ENCODE results near the gene TMEM134. TPM values are rescaled to one million over a fixed set of nuclear protein-coding genes. Genes with fewer than 3 reads are reported as not detected.

Gene TMEM134
- total RNA-seq, 1 experiment from 2014 or later, result 7.6 TPM

DNA sequence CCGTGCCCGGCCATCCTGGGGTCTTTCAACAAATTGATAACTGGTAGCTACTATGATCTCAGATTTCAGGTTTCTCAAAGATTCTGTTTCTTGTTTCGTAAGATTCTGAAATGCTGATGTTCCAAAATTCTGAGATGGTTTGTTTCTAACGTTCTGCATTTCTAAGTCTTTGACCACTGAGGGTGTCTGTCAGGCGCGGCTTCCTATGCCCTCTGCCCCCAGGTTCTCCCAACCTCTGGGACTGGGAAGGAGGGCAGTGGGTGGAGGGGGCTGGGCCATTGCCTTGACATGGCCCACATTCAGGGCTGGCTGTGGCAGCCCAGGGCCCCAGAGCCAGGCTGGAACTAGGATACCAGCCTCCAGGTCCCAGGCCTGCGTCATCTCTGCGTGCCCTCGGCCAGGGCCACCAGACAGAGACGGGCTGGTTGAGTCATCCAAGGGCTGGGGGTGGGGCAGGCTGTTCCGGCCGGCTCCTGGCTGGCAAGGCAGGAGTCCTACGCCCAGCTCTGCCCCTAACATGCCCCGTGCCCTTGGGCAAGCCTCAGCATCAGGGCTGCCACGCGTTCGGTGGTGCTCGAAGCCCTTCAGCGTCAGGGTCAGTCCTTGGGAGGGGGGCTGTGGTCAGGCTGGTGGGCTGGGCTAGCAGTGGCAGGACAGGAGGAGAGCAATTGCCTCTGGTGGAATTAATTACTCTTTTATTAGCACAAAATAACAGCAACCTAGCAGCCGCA, 5.2 kb downstream of the TMEM134 start:
- no peaks in the 10 kb centered on the region for H3K9me3 ChIP-seq (replicated peaks)

DNA sequence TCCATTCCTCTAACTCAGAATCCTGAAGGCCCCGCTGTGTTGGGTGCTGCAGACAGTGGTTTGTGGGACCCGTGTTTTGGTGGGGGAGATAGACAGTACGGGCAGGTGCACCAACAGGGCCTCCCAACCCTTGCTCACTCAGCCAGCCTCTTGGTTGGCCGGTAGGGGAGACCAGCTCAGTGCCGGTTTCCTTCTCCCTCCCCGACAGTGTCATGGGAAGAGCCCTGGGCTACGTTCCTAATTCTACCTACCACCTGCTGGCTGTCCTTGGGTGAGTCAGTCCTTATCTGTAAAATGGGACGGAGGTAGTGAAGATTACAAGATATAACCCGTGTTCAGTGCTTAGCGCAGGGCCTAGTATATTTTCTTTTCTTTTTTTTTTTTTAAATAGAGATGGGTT, 5.9 kb downstream of the TMEM134 start:
- Histone ChIP-seq H3K4me1 (no peaks in the 10 kb centered on the region), H3K27ac (no peak overlapping the region), H3K9me3 (replicated peaks) (no peaks in the 10 kb centered on the region), H3K27me3 (no peaks in the 10 kb centered on the region), H3K4me3 (no peak overlapping the region), H3K36me3 (no peaks in the 10 kb centered on the region)
- no peak for DNase-seq

More for the DNA sequence above, 5.2 kb downstream of the TMEM134 start:
- H3K27me3 ChIP-seq, result no peaks in the 10 kb centered on the region
- DNase-seq, result no peak
- no peaks in the 10 kb centered on the region for H3K36me3 ChIP-seq
- H3K27ac ChIP-seq, result no peak overlapping the region
- H3K4me3 ChIP-seq, result no peak overlapping the region
- H3K4me1 ChIP-seq, result no peaks in the 10 kb centered on the region

DNA sequence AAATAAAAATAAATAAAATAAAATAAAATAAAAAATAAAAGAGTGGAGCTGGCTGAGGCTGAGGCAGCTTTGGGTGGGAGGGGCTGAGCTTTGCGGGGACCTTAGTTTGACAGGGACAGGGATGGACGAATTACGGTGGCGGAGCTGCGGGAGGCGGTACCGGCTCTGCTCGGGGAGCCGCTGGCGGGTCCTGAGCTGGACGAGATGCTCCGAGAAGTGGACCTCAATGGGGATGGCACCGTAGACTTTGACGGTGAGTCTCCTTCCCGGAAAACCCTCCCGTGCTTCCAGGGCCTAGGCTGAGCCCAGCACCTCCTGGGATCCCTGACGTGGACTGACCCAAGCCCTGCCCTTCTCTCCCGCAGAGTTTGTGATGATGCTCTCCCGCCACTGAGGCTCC, 10.8 kb downstream of the TMEM134 start:
- Histone ChIP-seq H3K4me3 (no peak overlapping the region), H3K4me1 (no peaks in the 10 kb centered on the region), H3K27me3 (no peaks in the 10 kb centered on the region), H3K9me3 (replicated peaks) (no peaks in the 10 kb centered on the region), H3K27ac (no peak overlapping the region), H3K36me3 (no peaks in the 10 kb centered on the region)
- no peak for DNase-seq

DNA sequence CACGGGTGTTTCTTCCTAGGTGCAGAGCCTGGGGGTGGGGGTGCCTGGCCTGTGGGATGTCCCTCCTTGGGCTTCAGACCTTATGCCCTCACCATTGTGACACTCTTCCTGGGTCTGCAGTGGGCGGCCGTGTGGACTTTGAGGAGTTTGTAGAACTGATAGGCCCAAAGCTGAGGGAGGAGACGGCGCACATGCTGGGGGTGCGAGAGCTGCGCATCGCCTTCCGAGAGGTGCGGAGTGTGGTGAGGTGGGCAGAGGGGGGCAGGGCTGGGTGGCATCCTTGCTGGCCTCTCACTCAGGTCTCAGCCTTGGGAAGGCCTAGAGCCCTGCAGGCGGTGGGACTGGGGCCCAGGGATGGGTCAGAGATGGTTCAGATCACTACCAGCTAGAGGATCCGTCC, 11.6 kb downstream of the TMEM134 start:
- H3K4me1 ChIP-seq, result no peaks in the 10 kb centered on the region
- no peak overlapping the region for H3K4me3 ChIP-seq
- no peak overlapping the region for H3K27ac ChIP-seq
- H3K36me3 ChIP-seq, result no peaks in the 10 kb centered on the region
- no peaks in the 10 kb centered on the region for H3K27me3 ChIP-seq
- no peak for DNase-seq
- no peaks in the 10 kb centered on the region for H3K9me3 ChIP-seq (replicated peaks)

DNA sequence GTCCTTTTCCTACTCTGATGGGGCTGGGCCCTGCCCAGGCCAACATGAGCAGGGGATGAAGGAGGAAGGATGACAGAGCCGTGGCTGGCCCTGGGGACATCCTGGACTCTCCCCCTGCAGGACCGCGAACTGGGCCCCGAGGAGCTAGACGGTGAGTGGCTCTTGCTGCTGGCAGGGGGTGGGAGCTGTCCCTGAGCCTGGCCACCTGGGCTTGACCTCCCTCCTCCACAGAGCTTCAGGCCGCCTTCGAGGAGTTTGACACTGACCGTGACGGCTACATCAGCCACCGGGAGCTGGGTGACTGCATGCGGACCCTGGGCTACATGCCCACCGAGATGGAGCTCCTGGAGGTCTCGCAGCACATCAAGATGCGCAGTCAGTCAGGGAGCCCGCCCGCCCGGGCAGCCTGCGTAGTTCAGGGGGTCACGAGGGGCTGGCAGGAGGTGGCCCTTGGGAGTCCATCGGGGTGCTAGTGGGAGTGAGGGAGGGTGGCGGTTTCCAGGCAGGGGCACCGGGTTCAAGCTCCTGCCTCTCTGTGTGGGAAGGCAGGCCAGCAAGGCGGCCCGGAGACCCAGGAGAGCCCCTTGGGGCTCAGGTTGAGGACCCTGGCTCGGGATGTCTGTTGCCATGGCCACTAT, 12.9 kb downstream of the TMEM134 start:
- Histone ChIP-seq H3K4me3 (no peak overlapping the region), H3K27me3 (no peaks in the 10 kb centered on the region), H3K36me3 (no peaks in the 10 kb centered on the region), H3K9me3 (replicated peaks) (no peaks in the 10 kb centered on the region), H3K27ac (no peak overlapping the region), H3K4me1 (no peaks in the 10 kb centered on the region)
- no peak for DNase-seq

DNA sequence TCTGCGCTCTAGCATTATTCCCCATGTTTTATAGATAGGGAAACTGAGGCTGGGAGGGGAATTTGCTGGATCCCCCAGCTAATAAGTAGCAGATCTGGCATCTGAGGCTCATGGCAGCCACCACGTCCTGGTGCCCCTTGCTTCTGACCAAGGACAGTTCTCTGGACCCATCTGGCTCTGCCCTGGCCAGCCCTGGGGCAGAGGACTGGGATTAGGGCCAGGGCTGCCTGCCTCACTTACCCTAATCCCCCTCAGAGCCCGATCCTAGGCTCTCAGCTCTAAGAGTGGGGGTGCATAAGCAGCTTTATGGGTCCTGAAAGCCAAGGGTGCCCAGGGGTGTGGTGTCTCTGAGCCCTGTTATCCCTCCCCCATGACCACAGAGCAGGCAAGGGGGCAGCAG, 14.0 kb downstream of the TMEM134 start, which contains the start of gene CABP4:
Gene CABP4, plus strand, starts transcription at position 301 of the 400 bp plus-strand sequence. Its CDS starts 70 bp downstream, at position 371.
- no peaks in the 10 kb centered on the region for H3K36me3 ChIP-seq
- H3K9me3 ChIP-seq (replicated peaks), result no peaks in the 10 kb centered on the region
- no peak within 1 kb of the TSS for H3K27ac ChIP-seq
- H3K27me3 ChIP-seq, result no peaks in the 10 kb centered on the region
- no peak within 1 kb of the TSS for H3K4me3 ChIP-seq
- no peaks in the 10 kb centered on the region for H3K4me1 ChIP-seq
- no peak for DNase-seq

DNA sequence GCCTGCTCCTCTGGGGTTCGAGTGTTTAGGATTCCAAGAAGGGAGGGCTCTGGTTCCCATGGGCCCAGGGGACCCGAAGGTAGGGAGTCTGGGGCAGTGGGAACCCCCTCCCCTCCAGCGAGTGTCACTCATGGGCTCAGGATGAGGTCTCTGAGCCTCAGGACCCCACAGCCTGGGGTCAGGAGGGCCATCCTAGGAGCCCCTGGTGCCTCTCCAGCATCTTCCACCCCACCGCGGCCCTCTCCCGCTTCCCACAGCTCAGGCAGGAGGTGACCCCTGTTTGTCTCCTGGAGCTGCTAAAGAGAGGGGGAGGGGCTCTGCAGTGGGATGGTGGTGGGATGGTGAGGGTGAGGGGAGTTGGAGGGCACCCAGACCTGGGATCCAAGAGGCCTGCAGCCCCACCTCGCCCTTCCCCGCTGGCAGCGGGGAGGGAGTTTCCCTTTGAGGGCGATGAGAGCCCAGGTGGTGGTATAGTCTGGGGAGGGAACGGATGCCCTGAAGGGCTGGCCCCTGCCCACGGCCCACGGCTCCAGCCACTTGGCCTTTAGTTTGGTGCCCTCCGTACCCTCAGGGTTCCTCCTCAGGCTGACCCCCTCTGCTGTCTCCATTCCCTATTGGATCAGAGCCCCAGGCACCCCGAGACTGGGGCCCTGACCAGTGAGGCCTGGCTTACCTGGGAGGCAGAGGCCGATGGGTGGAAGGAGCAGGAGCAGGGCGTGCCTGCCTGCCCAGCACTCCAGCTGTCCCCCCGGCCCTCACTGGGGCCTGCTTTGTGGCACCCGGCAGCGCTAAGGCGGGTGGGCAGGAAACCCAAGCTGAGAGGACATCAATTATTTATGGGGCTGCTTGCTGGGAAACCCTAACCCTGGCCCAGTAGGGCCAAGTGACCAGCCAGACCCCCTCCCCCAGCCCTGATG, 15.0 kb downstream of the TMEM134 start:
- no peaks in the 10 kb centered on the region for H3K9me3 ChIP-seq (replicated peaks)
- H3K27ac ChIP-seq, result no peak overlapping the region
- no peaks in the 10 kb centered on the region for H3K4me1 ChIP-seq
- H3K36me3 ChIP-seq, result no peaks in the 10 kb centered on the region
- DNase-seq, result no peak
- no peak overlapping the region for H3K4me3 ChIP-seq
- H3K27me3 ChIP-seq, result no peaks in the 10 kb centered on the region

DNA sequence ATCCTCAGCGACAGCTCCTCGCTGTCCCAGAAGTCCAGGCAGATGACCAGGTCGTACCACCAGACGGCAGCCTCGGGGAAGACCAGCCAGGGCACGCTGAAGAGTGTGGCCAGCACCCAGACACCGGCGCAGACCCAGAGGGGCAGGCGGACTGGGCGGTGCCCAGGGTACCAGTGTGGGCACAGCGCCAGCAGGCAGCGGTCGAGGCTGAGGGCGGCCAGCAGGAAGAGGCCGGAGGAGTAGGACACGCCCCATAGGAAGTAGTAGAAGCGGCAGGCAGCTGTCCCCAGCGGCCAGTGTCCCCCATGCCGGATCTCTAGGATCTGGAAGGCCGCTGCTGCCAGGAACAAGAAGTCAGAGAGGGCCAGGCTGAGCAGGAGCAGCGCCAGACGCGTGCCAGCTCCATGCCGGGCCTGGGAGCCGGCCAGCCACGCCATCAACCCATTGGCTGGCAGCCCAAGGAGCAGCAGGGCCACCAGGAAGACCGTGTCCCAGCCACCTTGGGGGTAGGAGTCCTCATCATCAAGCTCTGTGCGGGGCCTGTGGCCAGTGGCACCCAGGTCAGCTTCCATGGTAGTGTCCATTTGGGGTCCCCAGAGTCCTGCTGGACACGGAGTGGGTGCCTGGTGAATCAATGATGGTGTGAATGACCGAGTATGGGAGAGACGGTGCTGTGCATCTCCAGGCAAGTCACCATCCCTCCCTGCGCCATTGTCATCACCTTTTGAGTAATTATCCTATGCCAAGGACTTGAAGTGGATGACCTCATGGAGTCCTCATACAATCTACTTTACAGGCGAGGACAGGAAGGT, 16.7 kb downstream of the TMEM134 start, which contains the start of gene GPR152:
Gene GPR152, minus strand, starts transcription at position 589 of the 812 bp plus-strand sequence. Its CDS starts 5 bp downstream, at position 584.
- H3K36me3 ChIP-seq, result no peaks in the 10 kb centered on the region
- H3K27ac ChIP-seq, result no peak within 1 kb of the TSS
- DNase-seq, result peak; percentile 61 to 64
- no peaks in the 10 kb centered on the region for H3K9me3 ChIP-seq (replicated peaks)
- peak within 1 kb of the TSS; percentile 49 for H3K4me3 ChIP-seq
- no peaks in the 10 kb centered on the region for H3K4me1 ChIP-seq
- H3K27me3 ChIP-seq, result no peaks in the 10 kb centered on the region

DNA sequence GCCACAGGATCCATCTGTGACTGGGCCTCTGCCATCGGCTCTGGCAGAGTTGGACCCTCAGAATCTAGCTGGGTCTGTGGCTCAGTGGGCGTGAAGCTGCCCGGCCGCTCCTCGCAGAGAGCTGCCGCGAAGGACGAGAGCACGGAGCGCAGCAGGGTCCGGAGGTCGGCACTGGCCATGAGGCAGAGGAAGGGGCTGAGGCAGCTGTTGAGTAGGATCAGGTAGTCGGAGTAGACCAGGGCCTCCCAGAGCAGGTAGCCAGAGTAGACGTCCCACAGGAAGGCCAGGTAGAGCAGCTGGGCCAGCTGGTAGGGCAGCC, 17.4 kb downstream of the TMEM134 start:
- no peak overlapping the region for H3K4me3 ChIP-seq
- H3K36me3 ChIP-seq, result no peaks in the 10 kb centered on the region
- H3K27me3 ChIP-seq, result no peaks in the 10 kb centered on the region
- no peaks in the 10 kb centered on the region for H3K9me3 ChIP-seq (replicated peaks)
- H3K27ac ChIP-seq, result no peak overlapping the region
- no peaks in the 10 kb centered on the region for H3K4me1 ChIP-seq
- DNase-seq, result no peak

DNA sequence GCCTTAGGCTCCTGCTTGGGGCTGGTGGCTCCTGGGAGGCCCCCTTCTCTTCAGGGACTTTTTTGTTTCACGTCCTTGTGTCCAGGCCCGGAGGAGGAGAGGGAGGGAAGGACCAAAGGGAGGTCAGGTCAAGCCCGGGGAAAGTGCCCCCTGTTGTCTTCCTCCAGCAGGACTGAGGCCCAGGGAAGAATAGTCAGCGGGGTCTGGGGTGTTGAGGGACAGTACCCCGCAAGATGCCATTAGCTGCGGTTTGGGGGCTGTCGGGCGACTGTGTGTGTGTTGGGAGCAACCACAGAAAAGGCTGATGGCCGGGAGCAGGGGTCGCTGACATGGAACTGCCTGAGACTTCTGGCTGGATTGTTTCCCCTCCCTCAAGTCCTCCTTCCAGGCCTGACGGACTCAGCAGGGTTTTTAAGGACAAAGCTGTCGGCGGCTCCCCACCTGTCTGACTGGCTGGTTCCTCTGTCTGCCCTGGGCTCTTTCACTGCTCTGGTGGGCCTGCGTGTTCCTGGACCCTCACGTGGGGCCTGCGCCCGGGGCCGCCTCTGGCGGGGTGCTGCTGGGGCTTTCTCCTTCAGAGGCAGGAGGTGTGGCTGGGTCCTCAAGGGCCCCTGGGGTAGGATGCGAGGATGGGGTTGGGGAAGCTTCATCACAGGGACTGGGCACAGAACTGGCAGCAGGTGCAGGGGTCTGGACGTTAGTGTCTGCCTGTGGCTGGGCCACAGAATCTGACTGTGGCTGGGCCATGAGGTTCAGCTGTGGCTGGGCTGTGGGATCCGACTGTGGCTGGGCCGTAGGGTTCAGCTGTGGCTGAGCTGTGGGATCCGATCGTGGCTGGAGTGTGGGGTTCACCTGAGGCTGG, 18.0 kb downstream of the TMEM134 start:
- DNase-seq, result no peak
- Histone ChIP-seq H3K9me3 (replicated peaks) (no peaks in the 10 kb centered on the region), H3K27me3 (no peaks in the 10 kb centered on the region), H3K27ac (no peak overlapping the region), H3K36me3 (no peaks in the 10 kb centered on the region), H3K4me3 (no peak overlapping the region), H3K4me1 (no peaks in the 10 kb centered on the region)

DNA sequence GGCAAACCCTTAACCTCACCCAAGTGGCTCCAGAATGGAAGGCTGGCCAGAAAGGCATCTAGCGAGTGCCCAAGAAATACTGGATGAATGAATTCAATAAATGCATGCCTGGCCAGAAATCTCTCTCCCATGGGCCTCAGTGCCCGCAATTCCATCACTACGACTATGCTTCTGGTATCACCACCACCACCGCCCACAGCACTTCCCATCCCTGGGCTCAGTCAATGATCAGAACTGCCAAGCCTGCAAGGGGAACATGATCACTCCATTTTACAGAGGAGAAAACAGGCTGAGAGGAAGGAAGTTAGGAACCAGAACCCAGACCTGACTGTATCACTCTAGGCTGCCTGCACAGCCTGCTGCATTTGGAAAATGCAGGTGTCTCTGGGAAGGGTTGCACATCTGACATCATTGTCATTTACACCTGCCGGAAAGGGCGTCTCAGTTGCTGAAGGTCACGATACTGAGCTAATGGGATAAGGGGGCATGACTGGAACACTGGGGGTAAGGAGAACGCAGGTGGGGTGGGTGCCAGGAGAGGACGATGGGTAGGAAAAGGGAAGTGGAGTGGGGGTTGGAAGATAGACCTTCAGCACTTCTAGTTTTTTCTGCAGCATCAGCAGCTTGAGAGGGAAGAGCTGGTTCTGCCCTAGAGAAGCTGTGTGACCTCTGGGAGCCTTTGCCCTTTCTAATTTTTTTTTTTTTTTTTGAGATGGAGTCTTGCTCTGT, 19.8 kb downstream of the TMEM134 start:
- H3K9me3 ChIP-seq (replicated peaks), result no peaks in the 10 kb centered on the region
- no peak overlapping the region for H3K27ac ChIP-seq
- no peaks in the 10 kb centered on the region for H3K27me3 ChIP-seq
- H3K4me1 ChIP-seq, result peaks cover 4% of the 10 kb centered on the region; the same call in 1 of the 2 replicates
- no peak overlapping the region for H3K4me3 ChIP-seq
- no peaks in the 10 kb centered on the region for H3K36me3 ChIP-seq
- DNase-seq, result no peak

DNA sequence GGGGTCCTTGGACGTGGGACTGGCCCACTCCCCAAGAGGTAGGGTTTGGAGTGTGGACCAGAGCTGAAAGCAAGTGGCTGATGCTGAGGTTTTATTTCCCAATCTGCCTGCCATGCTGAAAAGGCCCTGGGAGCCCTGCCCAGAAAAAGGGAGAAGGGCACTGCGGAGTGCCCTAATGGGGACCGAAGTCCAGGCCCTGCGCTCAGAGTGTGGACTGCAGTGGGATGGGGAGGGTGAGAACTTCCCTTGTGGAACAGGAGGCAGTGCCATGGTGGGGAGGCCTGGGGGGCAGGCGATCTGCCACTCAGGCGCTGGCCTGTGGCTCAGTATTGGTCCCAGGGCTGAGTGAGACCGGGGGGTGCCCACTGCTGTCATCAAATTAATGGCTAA, 20.8 kb downstream of the TMEM134 start:
- peaks cover 6% of the 10 kb centered on the region; the same call in 1 of the 2 replicates for H3K4me1 ChIP-seq
- H3K36me3 ChIP-seq, result no peaks in the 10 kb centered on the region
- no peak for DNase-seq
- no peaks in the 10 kb centered on the region for H3K9me3 ChIP-seq (replicated peaks)
- no peak overlapping the region for H3K4me3 ChIP-seq
- no peaks in the 10 kb centered on the region for H3K27me3 ChIP-seq
- no peak overlapping the region for H3K27ac ChIP-seq

DNA sequence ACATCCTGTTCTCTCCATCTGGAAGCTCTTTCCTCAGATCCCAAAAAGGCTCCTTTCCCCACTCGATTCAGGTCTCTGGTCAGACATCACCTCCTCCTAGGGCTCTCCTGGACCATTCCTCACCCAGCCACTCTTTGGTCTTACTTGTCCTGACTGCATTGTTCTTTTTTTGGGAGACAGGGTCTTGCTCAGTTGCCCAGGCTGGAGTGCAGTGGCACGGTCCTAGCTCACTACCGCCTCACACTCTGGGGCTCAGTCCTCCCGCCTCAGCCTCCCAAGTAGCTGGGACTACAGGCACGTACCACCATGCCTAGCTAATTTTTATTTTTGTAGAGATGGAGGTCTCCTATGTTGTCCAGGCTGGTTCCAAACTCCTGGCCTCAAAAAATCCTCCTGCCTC, 23.5 kb downstream of the TMEM134 start:
- Histone ChIP-seq H3K36me3 (no peaks in the 10 kb centered on the region), H3K4me3 (no peak overlapping the region), H3K27ac (no peak overlapping the region), H3K9me3 (replicated peaks) (no peaks in the 10 kb centered on the region), H3K27me3 (no peaks in the 10 kb centered on the region), H3K4me1 (peaks cover 6% of the 10 kb centered on the region; the same call in 1 of the 2 replicates)
- no peak for DNase-seq
